Mesodermal cell (in vitro differentiated cells): Measurements from ENCODE around the gene MEIOB.

Source experiments
- H3K27ac ChIP-seq: 2 replicates; pipeline ENCODE4 v1.7.0; 2013; ENCODE audit warnings: mild to moderate bottlenecking, low read depth, low read length, moderate library complexity; ENCODE audit not compliant: severe bottlenecking
- H3K36me3 ChIP-seq: 2 replicates; pipeline ENCODE4 v1.7.1; 2013; ENCODE audit warnings: mild to moderate bottlenecking, low read length, moderate library complexity; ENCODE audit not compliant: control insufficient read depth, insufficient read depth
- H3K4me1 ChIP-seq: one replicate; pipeline ENCODE4 v1.7.1; 2013; ENCODE audit warnings: mild to moderate bottlenecking, low read length; ENCODE audit not compliant: insufficient read depth, control insufficient read depth, poor library complexity, severe bottlenecking
- H3K4me3 ChIP-seq: 2 replicates; pipeline ENCODE4 v1.7.0; 2013; ENCODE audit warnings: low read length, control low read depth, mild to moderate bottlenecking; ENCODE audit not compliant: insufficient read depth, poor library complexity, severe bottlenecking; ENCODE audit errors: extremely low read depth
- H3K9me3 ChIP-seq: 2 replicates; pipeline ENCODE4 v1.7.1; 2013; ENCODE audit warnings: mild to moderate bottlenecking, low read length, moderate library complexity; ENCODE audit not compliant: control insufficient read depth
- WGBS, 2 experiments: methylation state at CpG; one replicate each; pipeline ENCODE4 v1.1.5; 2013; ENCODE audit warnings: missing lambda C conversion rate in 2 of 2; ENCODE audit not compliant: insufficient coverage in 2 of 2; 5-methylcytosine and 5-hydroxymethylcytosine counted together

Gene MEIOB

DNA sequence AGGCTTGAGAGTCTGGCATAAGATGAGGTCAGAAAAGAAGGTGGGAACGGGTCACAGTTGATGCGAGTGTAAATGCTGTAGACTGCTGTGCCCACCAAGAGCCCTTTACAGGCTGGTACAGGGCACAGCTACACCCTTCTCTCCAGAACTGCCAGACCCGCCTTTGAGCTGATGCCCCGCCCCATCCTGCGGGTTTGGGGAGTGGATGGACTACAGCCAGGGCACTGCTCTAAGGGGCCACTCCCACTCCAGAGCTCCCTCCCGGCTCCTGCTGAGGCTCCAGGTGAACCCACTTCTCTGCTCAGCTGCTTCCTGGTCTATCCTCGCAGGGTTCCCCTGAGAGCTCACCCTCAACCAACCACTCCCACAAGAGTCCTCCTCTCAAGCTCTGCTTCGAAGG is 12.3 kb downstream of the MEIOB start:
- no peak overlapping the region for H3K4me3 ChIP-seq
- H3K36me3 ChIP-seq: no peaks in the 10 kb centered on the region
- H3K27ac ChIP-seq: no peak overlapping the region
- no peaks in the 10 kb centered on the region for H3K4me1 ChIP-seq
- no peaks in the 10 kb centered on the region for H3K9me3 ChIP-seq
- 61 to 78% methylated on average over 2 to 4 of the region's 8 CpGs for WGBS, 2 experiments

DNA sequence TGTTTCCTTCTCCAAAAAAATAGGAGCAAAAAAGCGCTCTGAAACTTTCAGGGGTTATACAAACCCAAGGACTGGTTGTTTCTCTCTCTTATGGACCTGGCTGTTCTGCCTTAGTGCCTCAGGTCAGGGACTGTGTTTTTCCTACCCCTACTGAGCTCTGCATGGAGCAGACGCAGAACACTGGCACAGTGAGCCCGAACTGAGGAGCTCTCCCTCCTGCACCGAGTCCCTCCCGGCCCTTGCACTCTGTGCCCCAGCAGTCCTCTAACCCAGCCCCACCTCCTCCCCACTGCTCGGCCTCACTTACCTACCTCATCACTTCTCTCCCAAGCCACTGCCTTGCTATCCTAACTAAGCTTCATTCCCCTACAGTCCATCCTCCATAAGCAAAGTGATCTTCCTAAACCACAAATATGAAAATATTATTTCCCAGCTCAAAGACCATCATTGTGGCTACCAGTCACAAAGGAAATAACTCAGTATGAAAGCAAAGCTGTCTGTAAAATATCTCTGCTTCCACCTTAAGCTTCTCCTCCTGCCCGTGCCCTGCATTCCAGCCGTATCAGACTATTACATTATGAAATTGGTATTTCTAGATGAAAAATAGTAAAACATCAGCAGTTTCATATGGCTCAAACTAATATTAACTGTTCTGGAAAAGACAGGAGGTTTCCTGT is 13.6 kb downstream of the MEIOB start:
- H3K4me1 ChIP-seq: no peaks in the 10 kb centered on the region
- H3K4me3 ChIP-seq: no peak overlapping the region
- no peaks in the 10 kb centered on the region for H3K36me3 ChIP-seq
- H3K9me3 ChIP-seq: no peaks in the 10 kb centered on the region
- no peak overlapping the region for H3K27ac ChIP-seq
- 19 to 40% methylated on average over 2 to 6 of the region's 8 CpGs for WGBS, 2 experiments

DNA sequence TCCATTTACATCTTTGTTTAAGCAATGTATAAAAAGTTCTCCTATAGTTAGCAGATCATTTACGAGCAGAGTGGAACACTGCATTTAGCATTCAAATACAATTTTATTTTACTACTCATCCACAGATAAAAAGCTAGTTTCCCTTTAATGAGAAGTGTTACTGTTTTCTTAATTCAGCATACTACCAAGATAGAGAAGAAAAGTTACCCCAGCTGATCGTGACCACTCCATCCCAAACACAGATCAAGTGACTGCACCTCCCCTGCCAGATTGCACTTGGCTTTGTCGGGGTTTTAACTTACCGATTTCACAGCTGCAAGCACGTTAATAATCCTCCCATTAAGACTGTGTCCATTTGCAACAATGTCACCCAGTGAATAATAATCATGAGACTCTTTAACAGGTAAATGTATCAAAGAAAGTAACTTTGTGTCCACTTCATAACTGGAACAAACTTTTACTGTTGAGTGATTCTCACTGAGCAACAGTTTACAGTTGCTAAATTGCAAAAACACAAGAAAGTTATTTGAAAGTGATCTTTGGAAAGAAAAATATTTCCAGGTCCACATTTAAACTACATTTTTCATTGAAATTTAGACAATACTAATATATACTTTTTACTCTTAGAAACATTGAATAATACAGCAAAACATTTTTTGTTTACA is 14.4 kb downstream of the MEIOB start:
- Histone ChIP-seq H3K36me3 (no peaks in the 10 kb centered on the region), H3K9me3 (no peaks in the 10 kb centered on the region), H3K4me1 (no peaks in the 10 kb centered on the region), H3K27ac (no peak overlapping the region), H3K4me3 (no peak overlapping the region)
- 41 to 48% methylated on average over 4 of the region's 5 CpGs for WGBS, 2 experiments

DNA sequence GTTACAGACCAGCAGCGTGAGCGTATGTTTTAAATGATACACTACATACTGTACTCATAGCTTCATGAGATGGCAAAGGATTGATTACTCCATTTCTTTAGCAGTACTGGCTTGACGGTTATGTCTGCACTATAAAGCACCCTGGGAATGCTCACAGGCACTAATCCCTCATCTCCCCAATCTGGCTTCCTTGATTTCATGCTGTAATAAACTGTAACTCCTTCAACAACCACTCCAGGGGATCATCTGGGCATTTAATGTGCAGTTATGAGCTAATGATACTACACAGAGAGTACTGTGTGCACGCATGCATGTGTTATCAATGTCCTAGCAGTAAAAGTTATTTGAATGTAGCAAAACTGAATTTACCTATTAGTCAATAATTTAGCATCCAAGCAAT is 20.2 kb downstream of the MEIOB start:
- Histone ChIP-seq H3K36me3 (no peaks in the 10 kb centered on the region), H3K9me3 (no peaks in the 10 kb centered on the region), H3K4me1 (no peaks in the 10 kb centered on the region), H3K4me3 (no peak overlapping the region), H3K27ac (no peak overlapping the region)
- WGBS, 2 experiments: 67% methylated on average over 3 of the region's 4 CpGs; no CpG with 5 or more reads in 1 of the 2 experiments

DNA sequence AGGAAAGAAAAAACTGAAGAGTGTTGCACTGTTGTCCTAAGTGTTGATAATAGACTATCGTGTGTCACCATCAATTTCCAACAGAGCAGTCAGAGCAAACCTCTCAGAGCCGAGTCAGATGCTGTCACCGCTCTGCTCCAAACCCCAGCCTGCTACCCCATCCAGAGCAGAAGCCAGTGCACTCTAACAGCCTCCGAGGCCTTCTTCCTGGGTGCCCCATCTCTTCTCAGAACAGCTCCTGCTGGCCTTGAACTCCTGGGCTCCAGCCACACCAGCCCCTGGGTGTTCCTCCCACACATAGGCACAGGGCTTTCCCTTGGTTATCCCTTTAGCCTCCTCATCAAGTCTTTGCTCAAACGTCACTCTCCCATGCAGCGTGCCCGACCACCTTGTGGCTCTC is 21.0 kb downstream of the MEIOB start:
- 74 to 79% methylated on average over 6 to 7 of the region's 7 CpGs for WGBS, 2 experiments
- Histone ChIP-seq H3K4me3 (no peak overlapping the region), H3K4me1 (no peaks in the 10 kb centered on the region), H3K36me3 (no peaks in the 10 kb centered on the region), H3K27ac (no peak overlapping the region), H3K9me3 (no peaks in the 10 kb centered on the region)

DNA sequence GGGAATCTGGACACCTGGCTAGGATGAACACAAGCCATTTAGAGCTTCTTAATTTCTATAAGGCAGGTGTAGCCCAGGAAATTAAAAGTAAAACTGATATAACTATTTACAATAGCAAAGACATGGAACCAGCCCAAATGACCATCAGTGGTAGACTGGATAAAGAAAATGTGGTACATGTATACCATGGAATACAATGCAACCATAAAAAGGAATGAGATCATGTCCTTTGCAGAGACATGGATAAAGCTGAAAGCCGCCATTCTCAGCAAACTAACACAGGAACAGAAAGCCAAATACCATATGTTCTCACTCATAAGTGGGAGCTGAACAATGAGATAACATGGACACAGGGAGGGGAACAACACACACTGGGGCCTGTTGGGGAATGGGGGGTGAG is 25.5 kb downstream of the MEIOB start:
- Histone ChIP-seq H3K36me3 (no peaks in the 10 kb centered on the region), H3K4me1 (no peaks in the 10 kb centered on the region), H3K9me3 (no peaks in the 10 kb centered on the region), H3K4me3 (no peak overlapping the region), H3K27ac (no peak overlapping the region)
- WGBS, 2 experiments: 60% methylated on average over 1 of the region's 1 CpG; no CpG with 5 or more reads in 1 of the 2 experiments

DNA sequence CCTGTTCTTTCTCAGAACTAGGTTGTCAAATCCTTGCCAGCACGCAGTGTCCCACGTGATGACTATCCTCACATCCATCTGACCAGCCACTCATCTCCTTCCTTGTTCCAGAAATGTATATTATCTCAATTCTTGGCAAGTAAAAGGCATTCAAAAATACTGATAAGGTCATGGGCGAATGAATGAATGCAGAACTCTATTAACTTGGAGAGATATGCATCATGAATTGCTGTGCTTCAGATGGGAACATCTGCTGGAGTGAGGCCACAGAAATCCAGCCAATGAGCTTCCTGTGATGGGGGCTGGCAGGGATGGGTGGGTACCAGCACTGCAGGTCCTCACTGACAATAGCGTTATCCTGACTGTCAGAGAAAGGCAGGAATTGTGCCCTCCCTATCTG is 26.0 kb downstream of the MEIOB start:
- no peaks in the 10 kb centered on the region for H3K4me1 ChIP-seq
- H3K9me3 ChIP-seq: no peaks in the 10 kb centered on the region
- H3K4me3 ChIP-seq: no peak overlapping the region
- 38 to 80% methylated on average over 1 to 4 of the region's 4 CpGs for WGBS, 2 experiments
- no peaks in the 10 kb centered on the region for H3K36me3 ChIP-seq
- H3K27ac ChIP-seq: no peak overlapping the region

DNA sequence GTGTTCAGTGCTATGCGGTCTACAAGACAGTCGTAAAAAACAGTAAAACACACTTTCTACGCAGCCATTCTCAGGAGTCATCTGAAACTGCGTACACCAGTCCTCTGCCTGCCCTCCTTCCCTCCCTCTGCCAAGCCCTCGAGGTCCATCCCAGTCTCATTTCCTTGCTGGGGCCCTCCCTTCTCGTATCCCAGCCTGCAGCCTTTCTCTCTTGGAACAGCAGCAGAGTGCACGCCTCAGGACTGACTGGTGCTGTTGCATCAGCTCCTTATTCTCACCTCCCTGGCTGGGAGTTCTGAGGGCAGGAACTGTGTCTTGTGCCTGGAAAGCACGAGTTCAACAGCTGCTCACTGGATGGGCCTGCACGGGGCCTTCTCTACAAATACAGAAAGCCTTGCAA is 32.4 kb downstream of the MEIOB start:
- H3K4me1 ChIP-seq: no peaks in the 10 kb centered on the region
- H3K27ac ChIP-seq: peak overlapping the region; percentile 16
- H3K9me3 ChIP-seq: no peaks in the 10 kb centered on the region
- H3K36me3 ChIP-seq: no peaks in the 10 kb centered on the region
- 71 to 83% methylated on average over 8 of the region's 9 CpGs for WGBS, 2 experiments
- no peak overlapping the region for H3K4me3 ChIP-seq

DNA sequence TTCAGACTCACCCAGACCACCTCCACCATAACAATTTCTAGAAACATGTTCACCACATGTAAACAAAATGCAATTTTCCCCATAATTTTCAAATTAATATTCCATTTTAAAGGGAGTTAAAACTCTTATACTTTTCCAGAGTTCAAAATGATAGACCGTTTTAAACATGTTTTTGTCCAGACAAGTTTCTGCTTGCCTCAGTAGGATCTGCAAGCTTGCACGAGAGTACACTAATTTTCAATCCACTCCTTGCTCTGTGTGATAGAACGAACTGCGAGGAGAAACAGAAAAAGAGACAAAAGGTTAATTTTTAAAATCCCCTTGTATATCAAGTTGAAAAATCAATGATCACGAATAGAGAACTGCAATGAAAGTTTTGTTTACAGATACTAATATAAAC is 37.9 kb downstream of the MEIOB start:
- H3K4me1 ChIP-seq: peaks cover 2% of the 10 kb centered on the region
- H3K4me3 ChIP-seq: no peak overlapping the region
- H3K36me3 ChIP-seq: peaks cover 20% of the 10 kb centered on the region
- H3K27ac ChIP-seq: no peak overlapping the region
- WGBS, 2 experiments: 65 to 86% methylated on average over 2 of the region's 5 CpGs
- H3K9me3 ChIP-seq: no peaks in the 10 kb centered on the region

DNA sequence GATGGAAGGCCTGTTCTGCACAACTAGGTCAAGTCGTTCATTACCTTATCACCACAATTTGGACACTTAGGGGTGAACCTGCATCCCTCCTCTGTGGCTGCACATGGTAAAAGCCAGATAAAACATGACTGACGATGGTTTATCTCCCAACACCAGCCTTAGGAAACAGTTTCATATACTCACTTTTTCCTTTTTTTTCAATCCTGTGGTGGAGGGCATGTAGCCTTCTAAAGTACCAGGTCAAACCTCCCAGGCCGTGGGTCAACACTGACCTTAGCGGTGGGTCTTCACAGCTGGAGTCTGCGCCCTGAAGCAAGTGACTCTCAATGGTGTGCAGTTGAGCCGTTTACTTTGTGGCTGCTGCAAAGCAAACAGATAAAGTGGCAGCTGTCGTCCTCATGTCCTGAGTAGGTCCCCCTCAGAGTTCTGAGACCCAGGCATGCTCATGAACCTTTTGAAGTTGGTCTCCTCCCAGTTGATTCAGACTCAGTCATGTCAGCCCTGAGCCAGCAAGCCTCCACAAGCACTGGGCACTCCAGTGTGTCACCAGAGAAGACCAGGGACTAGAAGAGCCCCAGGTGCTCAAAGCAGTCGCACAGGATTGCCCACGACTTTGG is 39.0 kb downstream of the MEIOB start:
- no peak overlapping the region for H3K4me3 ChIP-seq
- WGBS, 2 experiments: 91% methylated on average over 8 to 9 of the region's 9 CpGs
- H3K4me1 ChIP-seq: peaks cover 4% of the 10 kb centered on the region
- peaks cover 26% of the 10 kb centered on the region for H3K36me3 ChIP-seq
- H3K9me3 ChIP-seq: no peaks in the 10 kb centered on the region
- no peak overlapping the region for H3K27ac ChIP-seq
